ENCODE data around the gene SPG21.

DNA sequence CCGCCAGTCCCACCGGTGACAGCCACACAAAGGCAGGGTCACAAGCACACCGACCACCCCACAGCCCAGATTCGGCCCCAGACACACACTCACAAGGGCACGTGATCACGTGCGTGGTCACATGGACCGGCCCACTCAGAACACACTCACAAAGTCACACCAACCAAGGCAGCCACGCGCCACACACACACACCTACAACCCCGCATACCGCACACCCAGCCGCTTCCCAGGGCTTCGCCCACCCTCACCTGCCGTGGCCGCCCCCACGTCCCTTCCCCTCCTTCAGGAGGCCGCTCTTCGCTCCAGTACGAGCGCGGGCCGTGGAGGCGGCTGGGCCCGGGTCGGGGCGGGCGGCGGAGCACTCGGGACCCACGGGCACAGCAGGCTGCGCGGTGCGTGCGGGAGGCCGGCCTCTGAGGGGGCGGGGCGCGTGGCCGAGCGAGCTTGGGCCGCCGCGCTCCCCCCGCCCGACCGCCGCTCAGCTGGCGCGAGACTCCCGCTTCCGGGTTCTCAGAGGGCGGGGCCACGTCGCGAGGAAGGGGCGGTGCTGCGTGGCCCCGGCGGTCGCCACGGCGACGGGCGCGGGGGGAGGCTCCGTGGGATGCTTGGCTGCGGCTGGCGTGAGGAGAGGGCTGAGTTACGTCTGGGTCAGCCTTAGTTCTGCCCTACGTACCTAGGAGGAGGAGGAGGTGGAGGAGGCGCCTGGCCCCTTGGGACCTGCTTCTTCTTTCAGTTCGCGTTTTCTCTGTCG is at the start of gene SPG21:
- TF ChIP-seq, protein P1, sequence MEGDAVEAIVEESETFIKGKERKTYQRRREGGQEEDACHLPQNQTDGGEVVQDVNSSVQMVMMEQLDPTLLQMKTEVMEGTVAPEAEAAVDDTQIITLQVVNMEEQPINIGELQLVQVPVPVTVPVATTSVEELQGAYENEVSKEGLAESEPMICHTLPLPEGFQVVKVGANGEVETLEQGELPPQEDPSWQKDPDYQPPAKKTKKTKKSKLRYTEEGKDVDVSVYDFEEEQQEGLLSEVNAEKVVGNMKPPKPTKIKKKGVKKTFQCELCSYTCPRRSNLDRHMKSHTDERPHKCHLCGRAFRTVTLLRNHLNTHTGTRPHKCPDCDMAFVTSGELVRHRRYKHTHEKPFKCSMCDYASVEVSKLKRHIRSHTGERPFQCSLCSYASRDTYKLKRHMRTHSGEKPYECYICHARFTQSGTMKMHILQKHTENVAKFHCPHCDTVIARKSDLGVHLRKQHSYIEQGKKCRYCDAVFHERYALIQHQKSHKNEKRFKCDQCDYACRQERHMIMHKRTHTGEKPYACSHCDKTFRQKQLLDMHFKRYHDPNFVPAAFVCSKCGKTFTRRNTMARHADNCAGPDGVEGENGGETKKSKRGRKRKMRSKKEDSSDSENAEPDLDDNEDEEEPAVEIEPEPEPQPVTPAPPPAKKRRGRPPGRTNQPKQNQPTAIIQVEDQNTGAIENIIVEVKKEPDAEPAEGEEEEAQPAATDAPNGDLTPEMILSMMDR (optimal IDR thresholded peaks at IDR 0.05 in 1 of 3, IDR thresholded peaks at IDR 0.05 in 1 of 3, conservative IDR thresholded peaks at IDR 0.05 in 1 of 3; ENCODE audit: extremely low read depth in 1 of 3, insufficient read depth in 2 of 3, low read length in 3 of 3): no peak
- TF ChIP-seq EZH2 (IDR thresholded peaks at IDR 0.05; ENCODE audit: low read length): no peak
